PFSK-1 (cell line): ENCODE results near the gene DHX16.
A peak's percentile ranks its signal among the peaks of the same experiment; 100 is the strongest.

ENCODE experiments used
- FOXP2 ChIP-seq: optimal IDR thresholded peaks from 2 replicates; pipeline ENCODE3; 2011; ENCODE audit warnings: borderline replicate concordance, control low read depth, inconsistent platforms; ENCODE audit not compliant: insufficient read depth; ENCODE audit errors: extremely low read length, extremely low read depth
- POLR2AphosphoS5 ChIP-seq: IDR thresholded peaks from 2 replicates; pipeline ENCODE4 v1.6.1; 2012; ENCODE audit warnings: low read depth, mild to moderate bottlenecking, control low read depth, low read length, moderate library complexity
- REST ChIP-seq, 2 experiments: IDR thresholded peaks; 2 replicates each; pipeline versions ENCODE4 v1.6.1 to v1.8.0; 2011 to 2012; ENCODE audit warnings: low read depth in 2 of 2, low read length in 2 of 2, control low read depth in 1 of 2, inconsistent platforms in 1 of 2, mild to moderate bottlenecking in 1 of 2, moderate library complexity in 1 of 2; ENCODE audit not compliant: insufficient read depth in 1 of 2
- SIN3A ChIP-seq: IDR thresholded peaks from 2 replicates; pipeline ENCODE4 v1.6.1; 2012; ENCODE audit warnings: mild to moderate bottlenecking, low read length, moderate library complexity, borderline replicate concordance; ENCODE audit not compliant: insufficient read depth
- TAF1 ChIP-seq: IDR thresholded peaks from 2 replicates; pipeline ENCODE4 v1.6.1; 2012; ENCODE audit warnings: low read length, control low read depth, borderline replicate concordance; ENCODE audit not compliant: insufficient read depth

DHX16 gene

GRCh38 chr6:30614044-30614842, 58.6 kb downstream of the DHX16 start:
- TF ChIP-seq REST (IDR thresholded peaks at IDR 0.05; ENCODE audit: insufficient read depth in 1 of 2, low read depth in 2 of 2, low read length in 2 of 2) (no peak), POLR2AphosphoS5 (peak; percentile 6; the same call in 1 of the 2 replicates)

DNA sequence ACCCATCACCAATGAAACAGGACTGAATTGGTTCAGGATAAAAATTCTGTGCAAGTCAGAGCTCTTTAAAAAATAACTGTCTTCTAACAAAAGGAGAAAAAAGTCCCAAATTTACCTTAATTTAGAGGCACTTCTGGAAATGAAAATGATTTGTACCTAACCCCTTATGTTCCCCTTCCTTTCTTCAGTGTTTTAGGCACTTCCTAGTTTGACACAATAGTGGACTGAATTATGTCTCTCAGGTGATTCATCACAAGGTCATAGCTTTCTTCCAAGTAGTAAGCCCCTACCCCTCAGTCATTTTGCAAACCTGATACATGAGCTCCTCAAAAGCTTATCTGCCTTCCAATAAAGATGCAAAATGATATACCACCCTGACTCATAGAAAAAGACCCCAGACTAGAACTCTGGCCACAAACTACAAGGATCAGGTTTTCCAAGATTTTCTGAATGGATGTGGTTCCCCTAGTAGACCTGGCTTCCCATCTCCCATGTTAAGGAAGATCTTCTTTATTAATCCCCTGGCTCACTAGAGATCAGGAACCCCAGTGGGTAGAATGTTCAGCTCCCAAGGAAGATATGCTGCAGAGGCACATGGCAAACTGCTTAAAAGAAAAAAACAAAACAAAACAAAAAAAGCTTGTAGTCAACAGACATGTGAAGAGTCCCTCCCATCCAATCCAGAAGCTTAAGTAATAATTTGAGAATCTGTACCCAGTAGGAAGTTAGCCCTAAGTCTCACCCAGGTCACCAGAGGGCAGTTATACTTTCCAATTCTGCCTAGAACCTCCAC, 59.4 kb downstream of the DHX16 start:
- TF ChIP-seq REST (IDR thresholded peaks at IDR 0.05; ENCODE audit: insufficient read depth in 1 of 2, low read depth in 2 of 2, low read length in 2 of 2) (no peak), SIN3A (no peak), TAF1 (peak; percentile 11; the same call in 1 of the 2 replicates), FOXP2 (no peak), POLR2AphosphoS5 (no peak; the same call in none of the 2 replicates)

- no peak for TF ChIP-seq SIN3A
- TF ChIP-seq REST (IDR thresholded peaks at IDR 0.05; ENCODE audit: insufficient read depth in 1 of 2, low read depth in 2 of 2, low read length in 2 of 2), result no peak
- TF ChIP-seq POLR2AphosphoS5, result peak; percentile 82
- TF ChIP-seq TAF1, result no peak
- no peak for TF ChIP-seq FOXP2
Measured at GRCh38 chr6:30612687-30613248, 60.0 kb downstream of the DHX16 start.

DNA sequence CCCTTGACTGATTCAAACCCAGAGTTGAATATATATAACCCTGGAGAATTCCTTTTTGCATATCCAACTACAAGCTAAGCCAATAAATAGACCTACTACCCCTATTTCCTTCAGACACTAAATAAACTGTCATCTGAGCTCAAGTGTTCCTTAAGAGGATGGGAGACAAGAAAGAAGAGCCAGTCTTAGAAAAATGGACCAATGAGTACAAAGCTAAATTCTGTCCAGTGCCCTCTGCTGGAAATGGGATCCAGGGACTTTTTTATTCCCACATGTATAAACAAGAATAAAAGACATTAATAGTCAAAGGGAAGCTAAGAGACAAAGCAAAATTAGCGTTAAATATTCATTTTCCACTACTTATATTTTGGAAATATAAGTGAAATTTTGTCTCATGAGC, 60.6 kb downstream of the DHX16 start:
- TF ChIP-seq POLR2AphosphoS5 (no peak), FOXP2 (no peak), REST (IDR thresholded peaks at IDR 0.05; ENCODE audit: insufficient read depth in 1 of 2, low read depth in 2 of 2, low read length in 2 of 2) (no peak), TAF1 (no peak), SIN3A (no peak)

GRCh38 chr6:30611856-30612194, 61.0 kb downstream of the DHX16 start:
- TF ChIP-seq FOXP2 (no peak), POLR2AphosphoS5 (no peak), TAF1 (no peak), SIN3A (no peak), REST (IDR thresholded peaks at IDR 0.05; ENCODE audit: insufficient read depth in 1 of 2, low read depth in 2 of 2, low read length in 2 of 2) (no peak)
